GM12892 (cell line): ENCODE results near the gene TSN.

Experiments
- POLR2A ChIP-seq: IDR thresholded peaks from 2 replicates; pipeline ENCODE4 v1.6.1; 2011; ENCODE audit warnings: low read depth, low read length, control low read depth
- POLR2AphosphoS5 ChIP-seq: IDR thresholded peaks from 2 replicates; pipeline ENCODE4 v1.6.1; 2011; ENCODE audit warnings: low read depth, low read length, control low read depth

DNA sequence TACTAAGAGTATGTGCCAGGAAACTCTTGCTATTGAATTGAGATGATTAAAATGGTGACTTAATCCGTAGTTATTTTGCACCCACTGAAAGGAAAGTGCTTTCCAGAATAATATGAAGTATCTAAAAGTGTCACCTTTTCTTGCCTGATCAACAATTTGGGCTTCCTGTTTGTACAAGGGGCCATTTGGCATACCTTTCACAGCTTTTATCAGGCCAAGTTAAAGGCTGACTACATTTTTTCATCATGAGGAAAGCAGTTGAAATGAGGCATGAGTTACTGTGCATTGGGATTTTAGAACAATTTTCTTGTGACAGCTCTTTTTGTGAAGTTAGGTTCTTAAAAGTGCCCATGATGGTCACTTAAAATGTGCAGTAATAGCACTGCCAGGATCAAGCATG, 11.2 kb downstream of the TSN start:
- TF ChIP-seq POLR2AphosphoS5 (no peak), POLR2A (no peak)
